HEK293T (cell line): ENCODE data around the gene OR14A16.

ENCODE experiments used
- ARNT ChIP-seq: fragments of 450-650 bp; IDR thresholded peaks from 2 replicates; pipeline ENCODE4 v1.6.1; 2017; ENCODE audit warnings: mild to moderate bottlenecking
- BHLHE40 ChIP-seq: fragments of 450-650 bp; IDR thresholded peaks from 2 replicates; pipeline ENCODE4 v1.6.1; 2016; ENCODE audit warnings: mild to moderate bottlenecking, moderate library complexity, borderline replicate concordance
- CTBP1 ChIP-seq: fragments of 450-650 bp; IDR thresholded peaks from 2 replicates; pipeline ENCODE4 v1.6.1; 2016; ENCODE audit warnings: borderline replicate concordance
- ELF4 ChIP-seq: fragments of 450-650 bp; IDR thresholded peaks from 2 replicates; pipeline ENCODE4 v1.6.1; 2017; ENCODE audit warnings: antibody characterized with exemption
- FOXK2 ChIP-seq: fragments of 450-650 bp; IDR thresholded peaks from 2 replicates; pipeline ENCODE4 v1.6.1; 2016; ENCODE audit warnings: mild to moderate bottlenecking
- FOXM1 ChIP-seq: fragments of 450-650 bp; IDR thresholded peaks from 2 replicates; pipeline ENCODE4 v1.6.1; 2017; ENCODE audit warnings: mild to moderate bottlenecking, borderline replicate concordance
- L3MBTL2 ChIP-seq: fragments of 450-650 bp; conservative IDR thresholded peaks from 2 replicates; pipeline ENCODE4 v1.6.1; 2016; ENCODE audit warnings: mild to moderate bottlenecking
- LEF1 ChIP-seq: fragments of 450-650 bp; IDR thresholded peaks from 2 replicates; pipeline ENCODE4 v1.6.1; 2017; ENCODE audit warnings: mild to moderate bottlenecking, borderline replicate concordance
- SP1 ChIP-seq: fragments of 450-650 bp; IDR thresholded peaks from 2 replicates; pipeline ENCODE4 v1.6.1; 2017
- TARDBP ChIP-seq: fragments of 450-650 bp; IDR thresholded peaks from 2 replicates; pipeline ENCODE4 v1.6.1; 2016
- ZNF384 ChIP-seq: fragments of 450-650 bp; IDR thresholded peaks from 2 replicates; pipeline ENCODE4 v1.6.1; 2016

DNA sequence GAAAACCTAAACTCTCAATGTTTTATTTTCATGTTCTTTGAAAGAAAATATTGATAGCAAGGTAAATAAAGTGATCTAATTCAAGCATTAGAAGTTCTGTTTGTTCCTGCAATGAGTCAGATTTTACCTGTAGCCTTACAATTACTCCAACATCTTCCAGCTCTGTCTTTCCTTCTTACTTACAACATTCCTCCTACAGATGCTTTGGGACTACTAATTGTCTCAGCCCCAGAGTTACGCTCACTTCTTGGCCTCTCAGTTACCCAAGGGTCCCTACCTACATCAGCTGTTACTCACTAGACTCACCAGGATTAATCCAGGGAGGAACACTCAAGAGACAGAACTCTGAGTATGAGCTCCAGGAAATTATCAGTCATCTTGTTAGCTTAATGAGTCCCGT lies 26.4 kb downstream of the OR14A16 start:
- no peak for TF ChIP-seq FOXK2
- TF ChIP-seq FOXM1, result no peak
- no peak for TF ChIP-seq BHLHE40
- no peak for TF ChIP-seq ELF4
- no peak for TF ChIP-seq CTBP1
- TF ChIP-seq TARDBP, result no peak
- TF ChIP-seq ZNF384, result no peak
- TF ChIP-seq L3MBTL2, result no peak
- no peak for TF ChIP-seq SP1
- no peak for TF ChIP-seq ARNT
- TF ChIP-seq LEF1, result no peak
